GM18507 (cell line): ENCODE results near the gene FAM227A.
A peak's percentile ranks its signal among the peaks of the same experiment; 100 is the strongest.
"Not testable (repeated sequence)": the region's sequence is repeated elsewhere in the genome, so short reads cannot be mapped to it uniquely, and the experiment has no call there.

Experiments used
- DNase-seq: peaks from one replicate; pipeline ENCODE4 v3.0.0; 2011; ENCODE audit warnings: low read depth; ENCODE audit not compliant: insufficient read length; ENCODE audit errors: extremely low spot score
- FAIRE-seq: peaks from 2 replicates; lab custom pipeline; 2011; peaks lifted over from hg19 to GRCh38; lab: Jason Lieb, UNC

Gene FAM227A

GRCh38 chr22:38675833-38676232 is 19.6 kb upstream of the FAM227A start:
- DNase-seq (no peak), FAIRE-seq (no peak)

- no peak for FAIRE-seq
- DNase-seq = no peak
Measured at GRCh38 chr22:38674888-38675287, 18.7 kb upstream of the FAM227A start.

GRCh38 chr22:38657045-38657909 is 1.1 kb upstream of the FAM227A start:
- FAIRE-seq (peak; percentile 59), DNase-seq (no peak)

GRCh38 chr22:38655519-38656255 is 505 bp downstream of the FAM227A start:
- no peak for DNase-seq

GRCh38 chr22:38653741-38654140 is 2.5 kb downstream of the FAM227A start:
- FAIRE-seq (no peak), DNase-seq (no peak)

More at GRCh38 chr22:38655519-38656255, 505 bp downstream of the FAM227A start:
- no peak for FAIRE-seq

GRCh38 chr22:38652859-38653258 is 3.3 kb downstream of the FAM227A start:
- DNase-seq (no peak), FAIRE-seq (no peak)

GRCh38 chr22:38649841-38650522 is 6.2 kb downstream of the FAM227A start:
- FAIRE-seq = no peak
- no peak for DNase-seq

- no peak for DNase-seq
- FAIRE-seq = no peak
Measured at GRCh38 chr22:38645430-38645829, 10.8 kb downstream of the FAM227A start.

- DNase-seq, FAIRE-seq: not testable (repeated sequence)
Measured at GRCh38 chr22:38644245-38644644, 11.9 kb downstream of the FAM227A start.

GRCh38 chr22:38641476-38642040 is 14.6 kb downstream of the FAM227A start:
- FAIRE-seq (no peak), DNase-seq (no peak)

- no peak for DNase-seq
- no peak for FAIRE-seq
Measured at GRCh38 chr22:38638728-38639127, 17.5 kb downstream of the FAM227A start.

- FAIRE-seq (no peak), DNase-seq (no peak)
Measured at GRCh38 chr22:38638216-38638615, 18.0 kb downstream of the FAM227A start.

- FAIRE-seq = no peak
- DNase-seq = no peak
Measured at GRCh38 chr22:38632528-38632927, 23.7 kb downstream of the FAM227A start.

- DNase-seq (no peak), FAIRE-seq (no peak)
Measured at GRCh38 chr22:38631724-38632123, 24.5 kb downstream of the FAM227A start.

GRCh38 chr22:38629108-38629507 is 27.1 kb downstream of the FAM227A start:
- FAIRE-seq (no peak), DNase-seq (no peak)

GRCh38 chr22:38628444-38628843 is 27.7 kb downstream of the FAM227A start:
- FAIRE-seq = no peak
- no peak for DNase-seq

GRCh38 chr22:38623351-38623750 is 32.8 kb downstream of the FAM227A start:
- no peak for FAIRE-seq
- no peak for DNase-seq

GRCh38 chr22:38618682-38619081 is 37.5 kb downstream of the FAM227A start:
- FAIRE-seq (no peak), DNase-seq (no peak)

GRCh38 chr22:38618258-38618657 is 37.9 kb downstream of the FAM227A start:
- DNase-seq = no peak
- no peak for FAIRE-seq

- not testable (repeated sequence) for FAIRE-seq, DNase-seq
Measured at GRCh38 chr22:38615064-38615405, 41.2 kb downstream of the FAM227A start.
